MCF 10A (cell line): ENCODE results near the gene SNX13. TPM values are rescaled to one million over a fixed set of nuclear protein-coding genes. Genes with fewer than 3 reads are reported as not detected.

Experiments used
- BruUV-seq: library from RNA; stranded (reverse); fragments of 400-500 nt; replicated peaks from 2 replicates; lab custom pipeline; 2021; lab: Mats Ljungman, UMichigan
- CTCF ChIA-PET: fragments of 300-600 bp; sonication (Branson Sonifier 250); formaldehyde crosslinking; extraction: SDS; loops from one replicate; lab custom pipeline; 2021; ENCODE audit warnings: antibody characterized with exemption, inconsistent platforms; lab: Yijun Ruan, JAX
- POLR2A ChIA-PET: fragments of 300-600, 350-650 bp; sonication (Branson Sonifier 250); formaldehyde crosslinking; extraction: SDS; loops from one replicate; lab custom pipeline; 2020; ENCODE audit warnings: antibody characterized with exemption, inconsistent platforms; lab: Yijun Ruan, JAX
- DNase-seq: peaks from one replicate; pipeline ENCODE4 v3.0.0-alpha.2; 2018; ENCODE audit not compliant: unreplicated experiment
- H3K27ac Mint-ChIP-seq: one replicate; pipeline ENCODE4 v1.8.0; 2022; ENCODE audit warnings: mild to moderate bottlenecking, low read depth, mixed read lengths; ENCODE audit not compliant: unreplicated experiment
- H3K27me3 Mint-ChIP-seq: one replicate; pipeline ENCODE4 v1.8.0; 2022; ENCODE audit warnings: mixed read lengths; ENCODE audit not compliant: insufficient read depth, unreplicated experiment
- H3K36me3 Mint-ChIP-seq: one replicate; pipeline ENCODE4 v1.8.0; 2022; ENCODE audit warnings: mild to moderate bottlenecking, moderate library complexity, mixed read lengths; ENCODE audit not compliant: insufficient read depth, unreplicated experiment
- H3K4me1 Mint-ChIP-seq: one replicate; pipeline ENCODE4 v1.8.0; 2022; ENCODE audit warnings: mixed read lengths; ENCODE audit not compliant: insufficient read depth, unreplicated experiment
- H3K4me3 Mint-ChIP-seq: one replicate; pipeline ENCODE4 v1.8.0; 2022; ENCODE audit warnings: mild to moderate bottlenecking, moderate library complexity, mixed read lengths; ENCODE audit not compliant: unreplicated experiment
- H3K9me3 Mint-ChIP-seq: one replicate; pipeline ENCODE4 v1.8.0; 2022; ENCODE audit warnings: mixed read lengths; ENCODE audit not compliant: unreplicated experiment
- CTCF ChIP-seq: fragments of 200-600 bp; IDR thresholded peaks from one replicate; pipeline ENCODE4 v1.8.0; 2022; ENCODE audit warnings: antibody characterized with exemption, mild to moderate bottlenecking; ENCODE audit not compliant: unreplicated experiment
- intact Hi-C: fragments of 100-400 bp; cut with micrococcal nuclease; formaldehyde crosslinking; loops from 2 replicates; pipeline ENCODE4 v1.14.1; 2022
- total RNA-seq: library from RNA; stranded (reverse); gene quantifications from 2 replicates; pipeline ENCODE4 v1.2.3, GENCODE V29; 2022

The SNX13 gene
- total RNA-seq, 1 experiment from 2014 or later = 38.5 TPM

- BruUV-seq = no TSS peak
- CTCF ChIA-PET = interaction anchor here (0.8 kb wide), 1 partner anchor 93 kb away, joined by 3 read pairs; no protein-coding TSS in a partner anchor
- intact Hi-C loops = no loop called here
- Mint-ChIP-seq H3K4me3 (no peak overlapping the region), H3K36me3 (peaks cover 45% of the 10 kb centered on the region), H3K4me1 (no peaks in the 10 kb centered on the region), H3K27me3 (no peaks in the 10 kb centered on the region), H3K27ac (no peak overlapping the region), H3K9me3 (no peaks in the 10 kb centered on the region)
- no peak for DNase-seq
- TF ChIP-seq CTCF = no peak
- POLR2A ChIA-PET = no interaction called here
These were observed 77.0 kb downstream of the SNX13 start for GRCh38 chr7:17863095-17863808.

GRCh38 chr7:17856251-17856650 is 84.0 kb downstream of the SNX13 start:
- ChIA-PET CTCF (no interaction called here), POLR2A (interaction anchor here (1.8 kb wide), 1 partner anchor 11 kb away, joined by 6 read pairs; no protein-coding TSS in a partner anchor)
- DNase-seq = no peak
- no peaks in the 10 kb centered on the region for H3K4me1 Mint-ChIP-seq
- TF ChIP-seq CTCF = no peak
- H3K27ac Mint-ChIP-seq = no peak overlapping the region
- H3K9me3 Mint-ChIP-seq = peaks cover 7% of the 10 kb centered on the region
- H3K4me3 Mint-ChIP-seq = no peak overlapping the region
- no peaks in the 10 kb centered on the region for H3K27me3 Mint-ChIP-seq
- no TSS peak for BruUV-seq
- peaks cover 30% of the 10 kb centered on the region for H3K36me3 Mint-ChIP-seq
- intact Hi-C loops = no loop called here

- TF ChIP-seq CTCF = no peak
- H3K36me3 Mint-ChIP-seq = peaks cover 24% of the 10 kb centered on the region
- BruUV-seq = no TSS peak
- no peak overlapping the region for H3K27ac Mint-ChIP-seq
- no peaks in the 10 kb centered on the region for H3K27me3 Mint-ChIP-seq
- ChIA-PET POLR2A (interaction anchor here (1.8 kb wide), 1 partner anchor 10 kb away, joined by 6 read pairs; no protein-coding TSS in a partner anchor), CTCF (interaction anchor here (0.6 to 1.2 kb wide), 5 partner anchors 15 to 254 kb away, joined by 3 read pairs; no protein-coding TSS in a partner anchor)
- no peak for DNase-seq
- H3K9me3 Mint-ChIP-seq = peaks cover 7% of the 10 kb centered on the region
- intact Hi-C loops = no loop called here
- H3K4me1 Mint-ChIP-seq = no peaks in the 10 kb centered on the region
- H3K4me3 Mint-ChIP-seq = no peak overlapping the region
These were observed 85.1 kb downstream of the SNX13 start for GRCh38 chr7:17855202-17855601.

- Mint-ChIP-seq H3K36me3 (peaks cover 21% of the 10 kb centered on the region), H3K9me3 (peaks cover 7% of the 10 kb centered on the region), H3K27ac (no peak overlapping the region), H3K4me1 (no peaks in the 10 kb centered on the region), H3K27me3 (no peaks in the 10 kb centered on the region), H3K4me3 (no peak overlapping the region)
- no peak for DNase-seq
- no peak for TF ChIP-seq CTCF
- intact Hi-C loops = no loop called here
- POLR2A ChIA-PET = interaction anchor here (0.6 to 1.8 kb wide), 3 partner anchors 9 to 30 kb away, joined by 3 to 6 read pairs (median 4); no protein-coding TSS in a partner anchor
- CTCF ChIA-PET = interaction anchor here (0.6 to 1.2 kb wide), 6 partner anchors 15 to 255 kb away, joined by 3 to 4 read pairs (median 3); no protein-coding TSS in a partner anchor
- BruUV-seq = no TSS peak
These were observed 85.8 kb downstream of the SNX13 start for GRCh38 chr7:17854261-17855047.
